HG03342 (cell line): Measurements from ENCODE around the gene CENPT.

Source experiments
- ATAC-seq: cut with Tn5 transposase; IDR thresholded peaks from one replicate; pipeline ENCODE4 v1.9.1; 2021; ENCODE audit warnings: mild to moderate bottlenecking, moderate library complexity; ENCODE audit not compliant: unreplicated experiment

Gene CENPT

DNA sequence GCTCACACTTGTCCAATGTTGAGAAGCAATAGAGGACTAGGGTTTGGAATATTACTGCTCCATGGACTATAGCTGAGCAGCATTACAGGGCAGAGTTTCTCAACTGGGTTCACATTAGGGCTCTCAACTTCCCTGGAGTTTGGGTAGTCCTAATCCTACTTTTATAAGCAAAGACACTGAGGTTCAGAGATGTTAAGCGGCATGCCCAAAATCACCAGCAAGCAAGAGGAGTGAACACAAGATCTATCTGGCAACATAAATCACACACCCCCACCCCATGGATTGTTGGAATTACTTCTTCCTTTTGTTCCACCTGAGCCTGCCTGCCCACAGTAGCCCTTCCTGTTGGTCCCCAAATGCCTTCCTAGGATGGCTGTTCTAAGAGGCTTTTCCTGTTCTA is 35.6 kb downstream of the CENPT start:
- no peak for ATAC-seq

DNA sequence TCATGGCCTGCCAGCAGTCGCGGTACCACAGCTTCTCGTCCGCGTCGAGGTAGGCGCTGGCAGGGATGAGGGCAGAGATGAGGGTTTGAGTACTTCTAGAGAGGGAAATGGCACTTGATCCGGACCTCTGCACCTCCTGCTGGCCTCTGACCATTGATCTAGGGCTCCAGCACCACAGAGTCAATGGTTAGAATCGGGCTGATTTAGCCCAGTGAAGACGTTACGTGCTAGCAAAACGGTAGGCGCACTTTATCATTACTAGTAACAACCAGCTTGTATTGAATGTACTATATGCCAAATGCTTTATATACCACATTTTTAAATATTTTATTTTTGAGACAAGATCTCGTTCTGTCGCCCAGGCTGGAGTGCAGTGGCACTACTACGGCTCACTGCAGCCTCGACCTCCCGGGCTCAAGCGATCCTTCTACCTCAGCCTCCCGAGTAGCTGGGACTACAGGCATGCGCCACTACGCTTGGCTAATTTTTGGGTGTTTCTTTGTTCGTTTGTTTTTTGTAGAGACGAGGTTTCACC is 40.3 kb downstream of the CENPT start:
- ATAC-seq, result peak; percentile 5

DNA sequence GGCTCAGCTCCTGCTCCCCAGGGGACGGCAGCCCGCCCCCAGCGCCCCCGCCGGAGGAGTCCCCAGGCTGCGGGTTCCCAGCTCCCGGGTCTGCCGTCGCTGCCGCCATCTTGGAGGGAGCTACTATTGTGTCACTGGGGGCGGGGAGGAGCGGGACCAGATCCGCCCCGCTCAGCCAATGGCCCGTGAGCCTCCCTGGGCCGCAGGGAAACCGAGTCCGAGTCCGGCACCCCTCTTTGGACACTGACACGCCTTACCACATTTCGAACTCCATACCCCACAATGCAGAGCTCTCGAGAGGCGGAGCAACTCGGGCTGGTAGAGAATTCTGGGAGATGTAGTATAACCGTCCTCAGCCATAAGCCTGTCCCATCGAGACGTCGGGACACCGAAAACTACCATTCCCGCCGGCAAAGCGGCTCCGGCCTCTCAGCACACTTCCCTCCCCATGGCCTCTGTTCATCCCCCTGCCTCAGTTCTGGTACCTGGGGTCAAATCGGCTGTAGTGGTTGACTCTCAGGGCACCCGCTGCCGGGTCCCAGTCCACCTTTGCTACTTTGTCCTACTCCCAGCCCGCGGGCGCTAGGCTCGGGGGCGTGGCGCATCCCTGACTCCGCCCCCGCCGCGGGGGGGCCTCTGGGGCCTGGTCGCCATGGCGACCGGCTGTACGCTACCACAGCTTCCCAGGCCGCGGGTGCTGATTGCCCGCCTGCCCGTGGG is 40.9 kb downstream of the CENPT start, which contains the start of the genes RANBP10 and TSNAXIP1:
RANBP10 (minus strand) TSS at position 133 of the 720 bp plus-strand sequence; CDS start at position 109, 24 bp downstream.
TSNAXIP1 (plus strand) TSS at position 462 of the 720 bp plus-strand sequence. CDS start 261 bp downstream, outside the sequence.
- peak; percentile 89 for ATAC-seq

DNA sequence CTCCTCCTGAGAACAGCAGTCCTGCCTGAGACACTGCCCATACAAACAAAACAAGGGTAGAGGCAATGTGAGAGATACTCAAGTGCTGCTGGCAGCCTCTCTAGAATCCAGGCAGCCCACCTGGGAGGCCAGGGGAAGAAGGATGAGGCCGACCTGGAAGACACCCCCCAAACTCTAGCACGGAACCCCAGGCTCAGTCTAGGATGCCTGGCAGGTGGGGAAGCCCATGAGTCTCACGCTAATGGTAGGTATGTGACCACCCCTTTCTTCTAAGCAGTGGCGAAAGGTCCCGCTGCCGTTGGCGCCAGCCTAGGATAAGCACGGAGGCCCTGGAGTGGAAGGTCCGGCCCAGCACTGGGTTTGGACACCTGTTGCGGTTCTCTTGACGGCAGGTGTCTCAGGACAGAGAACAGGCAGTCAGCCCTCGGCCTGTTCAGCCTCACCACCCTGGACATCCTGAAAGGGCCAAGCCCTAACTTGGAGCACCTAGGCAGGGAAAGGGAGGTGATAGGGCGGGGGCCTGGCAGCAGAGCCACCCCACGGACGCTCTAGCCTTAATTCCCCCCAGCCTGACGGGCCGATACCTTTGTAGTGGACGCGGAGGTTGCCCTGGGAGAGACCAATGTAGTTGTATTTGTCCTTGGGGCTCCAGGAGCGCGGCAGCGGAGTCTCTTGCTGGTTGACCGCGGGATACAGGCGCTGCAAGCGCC is 41.6 kb downstream of the CENPT start:
- ATAC-seq, result peak; percentile 2

DNA sequence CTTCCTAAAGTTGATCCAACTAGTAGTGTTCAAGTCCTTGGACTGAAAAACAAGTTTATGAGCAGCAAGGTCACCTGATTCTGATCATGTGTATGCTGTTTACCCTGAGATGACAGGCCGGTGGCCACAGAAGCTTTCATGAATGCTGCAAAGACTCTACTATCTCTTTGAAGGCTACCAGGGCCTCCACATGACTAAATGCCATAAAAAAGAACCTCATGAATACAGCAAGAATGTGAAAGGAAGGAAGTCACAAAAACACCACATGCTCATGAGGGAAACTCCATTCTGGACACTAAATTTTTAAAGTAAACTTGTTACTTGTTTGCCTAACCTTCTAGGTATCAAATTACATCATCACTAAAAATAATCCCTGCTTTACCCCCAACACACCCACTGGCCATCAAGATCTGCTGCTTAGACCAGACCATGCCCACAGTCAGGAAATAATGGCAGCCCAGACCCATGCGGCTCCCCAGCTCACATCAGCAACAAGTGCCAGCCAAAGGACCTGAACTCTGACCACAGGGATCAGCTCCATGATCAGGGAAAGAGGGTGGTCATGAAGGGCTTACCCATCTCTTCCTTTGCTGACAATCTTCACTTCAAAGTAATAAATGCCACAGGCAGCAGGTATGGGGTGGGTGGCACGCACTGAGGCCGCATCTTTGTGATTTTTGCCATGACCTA is 42.5 kb downstream of the CENPT start:
- no peak for ATAC-seq

DNA sequence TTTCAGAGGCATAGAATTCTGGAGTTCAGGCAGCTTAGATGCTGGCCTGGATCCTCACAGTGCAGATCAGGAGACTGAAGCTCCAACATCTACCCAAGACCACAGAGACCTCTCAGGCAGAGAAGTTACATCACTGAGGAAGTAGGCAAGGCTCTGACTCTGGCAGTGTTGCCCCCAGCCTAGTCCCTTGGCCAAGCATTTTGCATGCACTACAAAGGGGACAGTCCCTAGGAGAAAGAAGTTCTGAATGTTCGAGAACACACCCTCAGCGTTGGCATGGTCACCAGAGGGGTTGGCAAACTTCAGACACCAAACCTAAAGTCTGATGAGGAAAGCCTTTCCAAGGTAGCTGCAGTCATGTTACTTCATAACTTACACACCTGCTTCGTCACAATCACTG is 43.6 kb downstream of the CENPT start:
- ATAC-seq, result no peak

DNA sequence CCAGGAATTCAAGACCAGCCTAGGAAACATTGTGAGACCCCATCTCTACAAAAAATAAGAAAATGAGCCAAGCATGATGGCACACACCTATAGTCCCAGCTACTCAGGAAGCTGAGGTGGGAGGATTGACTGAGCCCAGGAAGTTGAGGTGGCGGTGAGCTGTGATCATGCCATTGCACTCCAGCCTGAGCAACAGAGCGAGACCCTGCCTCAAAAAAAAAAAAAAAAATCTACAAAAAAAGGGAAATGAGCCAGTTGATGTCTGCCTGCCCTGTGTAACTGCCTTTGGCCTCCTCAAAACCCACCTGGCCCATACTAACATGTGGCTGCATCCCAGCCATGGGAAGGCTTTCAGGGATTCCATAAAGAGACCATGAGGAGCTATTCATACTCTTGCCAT is 45.6 kb downstream of the CENPT start:
- no peak for ATAC-seq

DNA sequence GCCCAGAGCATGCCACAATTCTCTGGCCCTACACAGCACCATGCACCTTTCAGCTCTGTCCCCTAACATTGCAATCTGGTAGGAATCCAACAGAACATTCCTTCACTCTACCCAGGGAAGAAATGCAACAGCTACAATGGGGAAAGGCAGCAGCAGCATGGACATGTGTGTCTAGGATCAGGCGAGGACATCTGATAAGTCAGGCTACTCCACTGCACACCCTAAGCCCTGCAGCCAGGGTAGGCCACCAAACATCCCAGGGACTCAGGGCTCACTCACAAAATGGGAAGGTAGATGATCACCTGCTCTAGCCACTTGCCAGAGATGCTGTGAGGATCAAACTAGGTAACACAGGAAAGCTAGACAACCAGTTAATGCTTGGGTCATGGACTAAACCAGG is 46.3 kb downstream of the CENPT start:
- ATAC-seq, result no peak

DNA sequence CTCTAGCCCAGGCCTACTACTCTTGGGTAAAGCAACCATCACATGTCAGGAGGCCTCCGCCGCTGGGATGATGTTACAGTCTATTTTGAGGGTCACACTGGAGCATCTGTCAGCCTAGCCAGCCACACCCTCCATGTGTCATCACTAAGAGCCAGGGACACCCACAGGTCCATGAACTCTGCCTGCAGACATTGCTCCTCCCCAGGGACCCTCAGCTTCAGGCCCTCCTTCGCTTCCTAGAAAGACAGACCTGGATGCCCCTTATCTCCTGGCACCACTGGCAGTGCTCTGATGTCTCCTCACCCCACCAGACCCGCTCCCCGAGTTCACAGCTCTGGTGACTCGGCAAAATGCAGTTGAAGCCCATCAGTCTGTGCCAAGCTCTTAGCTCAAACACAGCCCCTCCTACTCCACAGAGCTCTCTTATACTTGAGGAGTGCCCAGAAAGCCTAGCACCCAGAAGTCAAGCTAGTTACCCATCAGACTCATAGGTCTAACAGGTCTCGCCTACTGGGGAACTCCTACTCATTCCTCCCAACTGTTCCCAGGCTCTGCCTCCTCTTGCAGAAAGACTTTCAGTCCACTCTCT is 47.1 kb downstream of the CENPT start:
- no peak for ATAC-seq

DNA sequence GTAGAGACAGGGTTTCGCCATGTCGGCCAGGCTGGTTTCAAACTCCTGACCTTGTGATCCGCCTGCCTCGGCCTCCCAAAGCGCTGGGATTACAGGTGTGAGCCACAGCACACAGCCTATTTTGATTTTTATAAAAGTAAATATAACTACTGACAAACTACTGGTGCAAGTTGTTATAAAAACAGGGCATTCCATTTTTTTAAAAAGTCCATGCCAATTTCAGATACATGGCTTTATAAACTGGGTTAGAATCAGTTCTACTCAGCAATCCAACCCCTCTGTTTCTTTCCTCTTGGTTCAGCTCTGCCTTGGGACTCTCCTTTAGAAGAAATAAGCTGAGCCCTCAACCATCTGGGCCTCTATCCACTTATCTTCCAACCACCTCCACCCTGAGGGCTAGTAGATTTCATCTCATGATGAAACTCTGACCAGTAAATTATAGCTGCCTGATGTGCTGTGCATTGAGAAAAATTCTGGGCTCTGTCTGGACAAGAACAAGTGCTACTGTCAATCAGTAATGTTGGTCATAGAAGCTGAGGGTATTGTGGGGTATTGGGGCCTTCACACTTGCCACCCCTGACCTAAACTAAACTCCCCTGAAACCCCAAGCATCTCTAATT is 51.3 kb downstream of the CENPT start:
- no peak for ATAC-seq

DNA sequence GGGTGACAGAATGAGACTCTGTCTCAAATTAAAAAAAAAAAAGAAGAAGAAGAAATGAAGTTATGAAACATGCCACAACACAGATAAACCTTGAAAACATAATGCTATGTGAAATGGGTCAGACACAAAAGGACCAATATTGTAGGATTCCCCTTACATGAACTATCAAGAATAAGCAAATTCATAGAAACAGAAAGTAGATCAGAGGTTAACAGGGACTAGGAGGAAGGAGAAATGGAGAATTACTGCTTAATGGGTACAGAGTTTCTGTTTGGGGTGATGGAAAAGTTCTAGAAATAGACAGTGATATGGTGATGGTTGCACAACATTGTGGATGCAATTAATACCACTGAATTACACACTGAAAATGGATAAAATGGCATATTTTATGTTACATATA is 57.4 kb downstream of the CENPT start:
- ATAC-seq, result no peak

DNA sequence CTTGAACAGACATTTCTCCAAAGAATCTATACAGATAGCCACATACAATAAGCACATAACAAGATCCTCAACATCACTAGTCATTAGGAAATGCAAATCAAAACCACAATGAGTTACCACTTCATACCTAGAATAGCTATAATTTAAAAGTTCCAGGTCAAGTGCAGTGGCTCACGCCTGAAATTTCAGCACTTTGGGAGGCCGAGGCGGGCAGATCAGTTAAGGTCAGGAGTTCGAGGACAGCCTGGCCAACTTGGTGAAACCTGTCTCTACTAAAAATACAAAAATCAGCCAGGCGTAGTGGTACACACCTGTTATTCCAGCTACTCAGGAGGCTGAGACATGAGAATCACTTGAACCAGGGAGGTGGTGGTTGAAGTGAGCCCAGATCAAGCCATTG is 61.0 kb downstream of the CENPT start:
- ATAC-seq, result no peak

DNA sequence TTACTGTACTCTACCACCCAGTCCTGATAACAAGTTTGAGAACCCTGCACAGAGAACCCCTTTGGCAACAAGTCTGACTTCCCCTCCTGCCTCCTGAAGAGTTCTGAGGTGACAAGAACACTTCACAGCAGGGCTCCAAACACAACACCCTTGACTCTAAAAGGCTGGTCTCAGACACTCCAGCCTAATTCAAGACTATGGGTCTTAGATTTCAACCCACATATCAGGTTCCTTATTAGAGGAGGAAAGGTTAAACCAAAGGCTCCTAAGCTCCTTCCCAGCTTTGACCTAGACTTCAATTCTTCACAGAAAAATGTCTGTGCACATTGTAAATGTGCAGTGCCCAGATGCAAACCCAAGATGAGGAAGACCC is 64.2 kb downstream of the CENPT start:
- no peak for ATAC-seq

DNA sequence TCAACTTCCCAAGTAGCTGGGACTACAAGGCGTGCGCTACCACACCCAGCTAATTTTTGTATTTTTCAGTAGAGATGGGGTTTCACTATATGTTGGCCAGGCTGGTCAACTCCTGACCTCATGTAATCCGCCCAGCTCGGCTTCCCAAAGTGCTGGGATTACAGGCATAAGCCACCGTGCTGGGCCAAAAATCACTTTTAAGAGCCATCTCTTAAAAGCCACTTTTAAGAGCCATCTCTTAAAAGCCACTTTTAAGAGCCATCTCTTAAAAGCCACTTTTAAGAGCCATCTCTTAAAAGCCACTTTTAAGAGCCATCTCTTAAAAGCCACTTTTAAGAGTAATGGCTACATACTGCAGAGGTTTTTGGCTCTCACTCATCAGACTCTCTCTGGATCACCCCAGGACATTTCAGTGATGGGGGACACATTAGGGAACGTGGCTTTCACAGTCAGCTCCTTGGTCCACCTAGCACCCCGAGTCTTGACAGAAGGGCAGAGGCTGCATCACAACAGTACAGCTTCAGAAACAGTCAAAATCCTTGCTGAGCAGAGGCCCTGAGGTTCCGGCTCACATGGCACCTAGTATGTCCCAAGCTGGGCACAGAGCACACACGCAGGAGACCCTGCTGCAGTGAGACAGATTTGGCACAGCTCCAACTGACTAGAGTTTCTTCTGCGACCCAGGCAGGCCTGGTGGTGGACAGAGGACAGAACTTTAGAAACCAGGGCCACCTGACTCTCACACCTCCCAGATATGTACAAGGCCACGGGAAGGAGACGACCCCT is 64.7 kb downstream of the CENPT start:
- no peak for ATAC-seq

DNA sequence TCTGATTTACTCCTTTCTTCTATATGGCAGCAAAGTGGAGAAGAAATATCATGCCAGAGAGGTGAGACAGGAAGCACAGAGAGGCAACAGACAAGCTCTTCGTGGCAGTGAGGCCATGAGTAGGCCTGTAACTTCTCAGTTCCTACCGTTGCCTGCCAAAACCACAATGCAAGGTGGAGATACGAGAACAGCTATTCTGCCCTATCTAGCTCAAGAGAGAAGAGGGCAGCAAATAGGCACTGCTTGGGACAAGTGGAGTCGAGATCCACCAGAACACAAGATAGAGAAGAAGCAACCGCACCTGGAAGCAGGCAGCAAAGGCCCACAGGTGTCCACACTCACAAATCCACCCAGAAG is 66.0 kb downstream of the CENPT start:
- no peak for ATAC-seq

DNA sequence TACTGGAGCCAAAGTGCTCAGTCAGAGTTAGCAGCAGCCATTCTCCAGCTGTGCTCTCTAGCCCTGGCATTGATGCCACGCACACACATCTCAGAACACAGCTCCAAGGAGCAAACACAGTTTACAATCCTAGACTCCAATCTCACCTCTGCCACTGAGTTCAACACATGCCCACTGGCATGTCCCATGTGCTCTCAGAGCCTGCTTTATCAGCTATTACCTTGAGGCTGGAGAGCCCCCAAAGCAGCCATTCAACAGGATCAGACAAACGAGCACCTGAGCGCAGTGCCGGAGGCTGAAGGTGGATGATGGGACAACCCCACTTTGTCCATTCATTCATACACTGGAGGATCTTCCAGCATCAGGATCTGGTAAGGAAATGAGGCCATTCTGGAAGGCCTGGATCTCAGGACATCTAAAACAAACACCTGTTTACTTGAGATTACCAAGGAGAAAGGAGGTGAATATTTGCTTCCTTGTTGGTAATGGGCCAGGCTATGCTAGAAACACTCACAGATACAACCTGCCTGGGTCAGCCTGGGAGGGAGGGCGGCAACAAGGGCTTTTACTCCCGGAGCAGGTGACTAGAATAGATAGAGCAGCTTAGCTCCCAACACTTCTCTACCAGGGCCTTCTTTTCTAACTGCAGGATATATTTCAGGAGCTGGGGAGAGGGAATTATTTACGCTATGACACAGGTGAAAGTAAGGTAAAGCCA is 66.5 kb downstream of the CENPT start:
- ATAC-seq, result no peak

DNA sequence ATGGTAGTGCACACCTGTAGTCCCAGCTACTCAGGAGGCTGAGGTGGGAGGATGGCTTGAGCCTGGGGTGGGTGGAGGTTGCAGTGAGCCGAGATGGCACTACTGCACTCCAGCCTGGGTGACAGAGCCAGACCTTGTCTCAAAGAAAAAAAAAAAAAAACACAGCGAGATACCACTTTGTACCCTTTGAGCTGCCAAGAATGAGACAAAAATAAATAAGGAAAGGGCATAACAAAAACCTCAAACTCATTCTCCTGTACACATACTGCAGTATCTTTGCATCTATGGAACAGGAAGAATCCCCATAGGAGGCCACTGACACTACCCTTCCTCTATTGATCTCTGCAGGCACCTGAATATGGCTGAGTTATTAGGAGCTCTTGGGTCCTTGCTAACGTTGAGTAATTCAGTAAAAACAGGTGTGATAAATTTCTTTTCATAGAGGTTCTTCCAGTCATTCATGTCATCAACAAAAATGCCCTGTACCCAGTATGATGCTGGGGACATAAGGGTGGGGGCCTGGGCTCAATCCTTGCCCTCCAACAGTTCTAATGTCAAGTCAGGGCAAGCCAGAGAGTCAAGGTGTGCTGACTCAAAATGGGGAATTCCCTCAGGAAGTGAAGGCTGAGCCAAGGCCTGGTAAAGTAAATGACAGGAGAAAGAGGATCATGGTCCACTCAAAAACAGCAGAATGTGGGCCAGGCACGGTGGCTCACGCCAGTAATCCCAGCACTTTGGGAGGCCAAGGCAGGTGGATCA is 68.1 kb downstream of the CENPT start:
- ATAC-seq, result no peak
